ENCODE measurements around the gene KRTAP4-11. TPM values are rescaled to one million over a fixed set of nuclear protein-coding genes. Genes with fewer than 3 reads are reported as not detected.
"Not testable (repeated sequence)": the region's sequence is repeated elsewhere in the genome, so short reads cannot be mapped to it uniquely, and the experiment has no call there.

Gene KRTAP4-11
- polyA plus RNA-seq, 1 of the 3 experiments (the other 2 are of a cell fraction): not detected

DNA sequence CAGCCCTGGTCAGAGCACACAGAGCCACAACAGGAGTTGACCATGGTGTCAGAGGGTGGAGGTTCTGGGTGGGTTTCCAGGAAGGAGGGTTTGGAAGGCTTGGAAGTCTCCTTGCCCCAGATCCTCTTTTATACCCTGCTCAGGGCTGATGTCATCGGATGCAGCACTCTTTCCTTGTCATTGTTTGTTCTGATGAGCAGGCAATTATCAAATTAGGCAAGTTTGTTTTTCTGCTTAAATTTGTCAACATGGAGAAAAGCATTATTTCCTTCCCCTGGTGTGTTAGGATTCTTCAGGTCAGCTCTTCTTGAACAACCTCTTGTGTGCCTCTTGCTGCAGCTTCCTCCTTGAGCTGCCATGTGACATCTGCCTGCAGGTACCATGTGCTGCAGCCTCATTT, 42.5 kb upstream of the KRTAP4-11 start, which contains the start of gene KRTAP4-4 (continued):
- TF ChIP-seq IRF3 (IDR thresholded peaks at IDR 0.05; ENCODE audit: low read depth, low read length) (no peak), GABPA (IDR thresholded peaks at IDR 0.05; ENCODE audit: low read depth) (no peak), TCF12 (IDR thresholded peaks at IDR 0.05) (no peak), RFX5 (IDR thresholded peaks at IDR 0.05; ENCODE audit: low read length) (no peak), USF1 (IDR thresholded peaks at IDR 0.05; ENCODE audit: borderline replicate concordance, low read depth) (no peak)
- TF ChIP-seq, protein P1, sequence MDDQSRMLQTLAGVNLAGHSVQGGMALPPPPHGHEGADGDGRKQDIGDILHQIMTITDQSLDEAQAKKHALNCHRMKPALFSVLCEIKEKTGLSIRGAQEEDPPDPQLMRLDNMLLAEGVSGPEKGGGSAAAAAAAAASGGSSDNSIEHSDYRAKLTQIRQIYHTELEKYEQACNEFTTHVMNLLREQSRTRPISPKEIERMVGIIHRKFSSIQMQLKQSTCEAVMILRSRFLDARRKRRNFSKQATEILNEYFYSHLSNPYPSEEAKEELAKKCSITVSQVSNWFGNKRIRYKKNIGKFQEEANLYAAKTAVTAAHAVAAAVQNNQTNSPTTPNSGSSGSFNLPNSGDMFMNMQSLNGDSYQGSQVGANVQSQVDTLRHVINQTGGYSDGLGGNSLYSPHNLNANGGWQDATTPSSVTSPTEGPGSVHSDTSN (IDR thresholded peaks at IDR 0.05): no peak

DNA sequence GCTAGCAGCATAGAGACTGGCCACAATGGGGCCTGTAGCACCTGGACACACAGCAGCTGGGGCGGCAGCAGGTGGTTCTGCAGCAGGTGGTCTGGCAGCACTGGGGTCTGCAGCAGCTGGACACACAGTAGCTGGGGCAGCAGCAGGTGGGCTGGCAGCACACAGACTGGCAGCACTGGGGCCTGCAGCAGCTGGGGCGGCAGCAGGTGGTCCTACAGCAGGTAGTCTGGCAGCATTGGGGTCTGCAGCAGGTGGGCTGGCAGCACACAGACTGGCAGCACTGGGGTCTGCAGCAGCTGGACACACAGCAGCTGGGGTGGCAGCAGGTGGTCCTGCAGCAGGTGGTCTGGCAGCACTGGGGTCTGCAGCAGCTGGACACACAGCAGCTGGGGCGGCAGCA, 42.0 kb upstream of the KRTAP4-11 start:
- H3K9me2 ChIP-seq; H3K27ac ChIP-seq (ENCODE audit: low read depth in 2 of 2, low read length in 1 of 2); H3K27me3 ChIP-seq (ENCODE audit: insufficient read depth); CTCF ChIA-PET; H3K4me2 ChIP-seq; DNase-seq; POLR2A ChIA-PET; H3K4me3 ChIP-seq (ENCODE audit: low read depth in 2 of 2, low read length in 1 of 2); H3K79me2 ChIP-seq (ENCODE audit: insufficient read depth); H3F3A ChIP-seq (replicated peaks; ENCODE audit: insufficient read depth); H2AFZ ChIP-seq (ENCODE audit: low read depth); H3K9me3 ChIP-seq; H4K20me1 ChIP-seq (ENCODE audit: insufficient read depth); H3K9ac ChIP-seq; H3K36me3 ChIP-seq (replicated peaks in 1 of 2; ENCODE audit: control insufficient read depth in 1 of 2, insufficient read depth in 2 of 2, low read length in 1 of 2); H3K4me1 ChIP-seq (ENCODE audit: control insufficient read depth in 1 of 2, insufficient read depth in 2 of 2, low read depth in 1 of 2, low read length in 1 of 2): not testable (repeated sequence)
- no CpG with 5 or more reads among the region's 3 CpGs for WGBS (ENCODE audit: low lambda C conversion rate)

GRCh38 chr17:41153856-41154255, 35.7 kb upstream of the KRTAP4-11 start:
- no peaks in the 10 kb centered on the region for H3K9me3 ChIP-seq
- H3K79me2 ChIP-seq (ENCODE audit: insufficient read depth): no peaks in the 10 kb centered on the region
- no peaks in the 10 kb centered on the region for H3K4me1 ChIP-seq (ENCODE audit: control insufficient read depth in 1 of 2, insufficient read depth in 2 of 2, low read depth in 1 of 2, low read length in 1 of 2)
- H3K4me3 ChIP-seq (ENCODE audit: low read depth in 2 of 2, low read length in 1 of 2): no peak overlapping the region
- no peak overlapping the region for H3K9ac ChIP-seq
- H3K4me2 ChIP-seq: no peak overlapping the region
- no peak overlapping the region for H3K27ac ChIP-seq (ENCODE audit: low read depth in 2 of 2, low read length in 1 of 2)
- no peak for DNase-seq
- 13% methylated on average over 2 of the region's 2 CpGs for WGBS (ENCODE audit: low lambda C conversion rate)
- H3K36me3 ChIP-seq (replicated peaks in 1 of 2; ENCODE audit: control insufficient read depth in 1 of 2, insufficient read depth in 2 of 2, low read length in 1 of 2): no peaks in the 10 kb centered on the region
- peaks cover 4% of the 10 kb centered on the region; the same call in 1 of the 2 replicates for H3K27me3 ChIP-seq (ENCODE audit: insufficient read depth)
- H4K20me1 ChIP-seq (ENCODE audit: insufficient read depth): no peaks in the 10 kb centered on the region
- ChIA-PET CTCF (no interaction called here), POLR2A (no interaction called here)
- no peaks in the 10 kb centered on the region for H3F3A ChIP-seq (replicated peaks; ENCODE audit: insufficient read depth)
- TF ChIP-seq EZH2phosphoT487 (IDR thresholded peaks at IDR 0.05; ENCODE audit: borderline replicate concordance, low read depth): no peak
- no peak for TF ChIP-seq TCF12 (IDR thresholded peaks at IDR 0.05)
- TF ChIP-seq RFX5 (IDR thresholded peaks at IDR 0.05; ENCODE audit: low read length): no peak
- TF ChIP-seq, protein P1 (IDR thresholded peaks at IDR 0.05): no peak
- no peak for TF ChIP-seq POLR2AphosphoS5 (IDR thresholded peaks at IDR 0.05; ENCODE audit: low read depth, low read length)
- no peak for TF ChIP-seq IRF3 (IDR thresholded peaks at IDR 0.05; ENCODE audit: low read depth, low read length)
- TF ChIP-seq MAX (IDR thresholded peaks at IDR 0.05; ENCODE audit: low read depth): no peak
- no peak for TF ChIP-seq RCOR1 (IDR thresholded peaks at IDR 0.05; ENCODE audit: low read length)
- H2AFZ ChIP-seq (ENCODE audit: low read depth): no peak overlapping the region
- H3K9me2 ChIP-seq: no peaks in the 10 kb centered on the region

Measured in SK-N-SH (cell line).